Memory B cell (primary cell): Measurements from ENCODE around the gene SHPK.

ENCODE experiments used
- ATAC-seq: fragments of 150-1000 bp; cut with Tn5 transposase; 2 replicates; pipeline ENCODE4 v1.10.0; 2021; ENCODE audit warnings: low read depth, mild to moderate bottlenecking, moderate library complexity
- DNase-seq, 2 donors: peaks; one replicate each; pipeline ENCODE4 v3.0.0; 2022; ENCODE audit warnings: low spot score in 2 of 2
- H3K27ac Mint-ChIP-seq: one replicate; pipeline ENCODE4 v1.8.0; 2022; ENCODE audit warnings: mild to moderate bottlenecking, moderate library complexity, mixed read lengths
- H3K27me3 Mint-ChIP-seq: one replicate; pipeline ENCODE4 v1.8.0; 2022; ENCODE audit warnings: mixed read lengths
- H3K36me3 Mint-ChIP-seq: one replicate; pipeline ENCODE4 v1.8.0; 2022; ENCODE audit warnings: mild to moderate bottlenecking, mixed read lengths
- H3K4me1 Mint-ChIP-seq: one replicate; pipeline ENCODE4 v1.8.0; 2022; ENCODE audit warnings: mixed read lengths
- H3K4me3 Mint-ChIP-seq: one replicate; pipeline ENCODE4 v1.8.0; 2022; ENCODE audit warnings: mild to moderate bottlenecking, moderate library complexity, mixed read lengths
- H3K9me3 Mint-ChIP-seq: one replicate; pipeline ENCODE4 v1.8.0; 2022; ENCODE audit warnings: mixed read lengths

Gene SHPK

DNA sequence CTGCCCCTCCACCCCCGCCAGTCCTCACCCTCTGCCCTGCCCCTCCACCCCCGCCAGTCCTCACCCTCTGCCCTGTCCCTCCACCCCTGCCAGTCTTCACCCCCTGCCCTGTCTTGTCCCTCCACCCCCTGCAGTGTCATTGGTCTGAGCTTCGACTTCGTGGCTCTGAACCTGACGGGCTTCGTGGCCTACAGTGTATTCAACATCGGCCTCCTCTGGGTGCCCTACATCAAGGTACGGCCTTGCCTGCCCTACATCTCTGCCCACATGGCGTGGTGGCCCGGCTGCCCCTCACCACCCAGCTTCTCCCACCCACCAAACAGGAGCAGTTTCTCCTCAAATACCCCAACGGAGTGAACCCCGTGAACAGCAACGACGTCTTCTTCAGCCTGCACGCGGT, 20.3 kb upstream of the SHPK start:
- H3K36me3 Mint-ChIP-seq: peaks cover 8% of the 10 kb centered on the region
- H3K4me3 Mint-ChIP-seq: no peak overlapping the region
- DNase-seq: no peak
- peak overlapping the region; percentile 35 for H3K27ac Mint-ChIP-seq
- H3K4me1 Mint-ChIP-seq: peaks cover 9% of the 10 kb centered on the region
- H3K27me3 Mint-ChIP-seq: no peaks in the 10 kb centered on the region
- H3K9me3 Mint-ChIP-seq: no peaks in the 10 kb centered on the region
- no peak for ATAC-seq

DNA sequence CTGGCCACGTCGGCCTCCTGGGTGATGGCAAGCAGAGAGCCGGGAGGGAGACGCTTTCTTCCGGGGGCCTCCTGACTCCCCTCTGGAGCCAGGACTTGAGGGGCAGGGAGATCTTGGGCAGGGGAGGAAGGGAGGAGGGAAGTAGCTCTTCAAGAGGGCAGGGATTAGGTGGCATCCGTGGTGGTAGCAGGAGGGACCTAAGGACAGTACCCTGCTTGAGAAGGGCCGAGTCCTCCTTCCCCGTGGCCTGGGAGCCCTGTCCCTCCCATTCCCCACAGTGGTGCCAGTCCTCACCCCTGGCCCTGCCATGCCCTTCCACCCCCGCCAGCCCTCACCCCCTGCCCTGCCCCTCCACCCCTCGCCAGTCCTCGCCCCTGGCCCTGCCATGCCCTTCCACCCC, 19.7 kb upstream of the SHPK start:
- no peak overlapping the region for H3K27ac Mint-ChIP-seq
- DNase-seq: no peak
- H3K27me3 Mint-ChIP-seq: no peaks in the 10 kb centered on the region
- H3K4me3 Mint-ChIP-seq: no peak overlapping the region
- H3K36me3 Mint-ChIP-seq: peaks cover 8% of the 10 kb centered on the region
- peaks cover 9% of the 10 kb centered on the region for H3K4me1 Mint-ChIP-seq
- no peaks in the 10 kb centered on the region for H3K9me3 Mint-ChIP-seq
- ATAC-seq: no peak

DNA sequence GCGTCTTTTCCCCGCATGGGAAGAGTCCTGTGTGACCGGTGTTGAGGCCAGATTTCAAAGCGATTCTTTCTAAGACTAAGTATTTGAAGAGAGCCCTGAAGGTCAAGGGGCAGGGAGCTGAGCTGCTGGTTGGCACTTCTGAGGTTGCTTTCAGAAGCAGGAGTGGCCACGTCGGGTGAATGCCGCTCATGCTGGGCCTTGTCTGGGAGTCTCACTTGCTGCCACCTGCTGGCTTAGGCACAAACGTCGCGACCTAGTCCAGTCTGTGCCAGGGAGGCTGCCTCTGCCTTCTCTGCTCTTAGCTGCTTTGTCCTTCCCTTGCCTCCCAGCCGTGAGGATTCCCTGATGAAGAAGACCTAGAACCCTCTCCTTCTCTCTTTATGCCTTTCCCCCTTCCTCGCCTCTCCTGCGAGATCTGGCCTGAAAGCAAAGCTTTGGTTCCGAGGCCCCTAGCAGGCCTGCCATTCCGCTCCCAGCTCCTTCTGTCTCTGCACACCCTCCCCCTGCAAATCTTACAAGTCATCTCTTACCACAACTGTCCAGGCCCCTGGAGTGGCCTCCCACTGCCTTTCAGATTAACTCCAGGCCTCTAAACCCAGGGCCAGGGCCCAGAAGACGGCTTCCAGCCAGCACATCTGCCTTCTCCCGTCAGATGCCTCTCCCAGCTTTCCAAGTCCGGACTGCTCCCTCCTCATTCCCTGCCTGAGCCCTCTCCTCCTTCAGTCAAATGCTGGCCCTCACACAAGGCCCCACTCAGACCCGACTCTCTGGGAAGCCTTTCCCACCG, 11.9 kb upstream of the SHPK start:
- H3K36me3 Mint-ChIP-seq: peaks cover 6% of the 10 kb centered on the region
- no peak for DNase-seq

DNA sequence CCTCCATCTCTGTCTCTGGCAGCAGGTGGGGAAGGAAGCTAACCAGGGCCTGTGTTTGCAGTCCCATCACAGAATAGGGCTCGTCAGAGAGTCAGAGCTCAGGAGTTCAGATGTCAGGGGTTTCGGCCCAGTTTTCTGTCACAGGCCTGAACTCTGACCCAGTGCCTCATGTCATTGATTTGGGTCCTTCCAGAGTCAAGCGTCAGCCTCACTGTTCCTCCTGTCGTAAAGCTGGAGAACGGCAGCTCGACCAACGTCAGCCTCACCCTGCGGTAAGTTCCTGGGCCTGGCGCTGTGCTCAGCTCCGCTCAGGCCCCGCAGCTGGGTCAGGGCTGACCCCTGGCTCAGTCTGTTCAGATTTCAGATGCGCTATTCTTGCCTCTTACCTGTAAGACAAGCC, 11.2 kb upstream of the SHPK start:
- ATAC-seq (no peak), DNase-seq (no peak)
- Mint-ChIP-seq H3K36me3 (peaks cover 6% of the 10 kb centered on the region), H3K27ac (no peak overlapping the region), H3K9me3 (no peaks in the 10 kb centered on the region), H3K4me1 (peaks cover 17% of the 10 kb centered on the region), H3K4me3 (no peak overlapping the region), H3K27me3 (no peaks in the 10 kb centered on the region)

More for the DNA sequence above, 11.9 kb upstream of the SHPK start:
- Mint-ChIP-seq H3K4me1 (peaks cover 17% of the 10 kb centered on the region), H3K27ac (no peak overlapping the region), H3K27me3 (no peaks in the 10 kb centered on the region), H3K4me3 (peak overlapping the region; percentile 12), H3K9me3 (no peaks in the 10 kb centered on the region)
- ATAC-seq: peak; percentile 36

DNA sequence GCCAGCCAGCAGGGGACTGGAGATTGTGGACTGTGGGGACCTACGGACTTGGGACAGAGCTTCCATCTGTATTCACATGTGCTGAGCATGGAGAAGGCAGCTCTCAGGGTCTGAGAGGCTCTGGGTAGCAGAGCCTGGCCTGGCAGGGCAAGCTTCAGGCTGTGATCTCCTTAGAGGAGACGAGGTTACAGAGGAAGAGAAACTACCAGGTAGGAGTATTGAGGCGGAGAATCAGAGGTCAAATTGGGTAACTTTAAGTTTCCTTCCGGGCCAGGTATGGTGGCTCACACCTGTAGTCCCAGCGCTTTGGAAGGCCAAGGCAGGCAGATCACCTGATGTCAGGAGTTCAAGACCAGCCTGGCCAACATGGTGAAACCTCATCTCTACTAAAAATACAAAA, 9.3 kb upstream of the SHPK start:
- Mint-ChIP-seq H3K36me3 (peaks cover 6% of the 10 kb centered on the region), H3K4me1 (peaks cover 17% of the 10 kb centered on the region), H3K27ac (peak overlapping the region; percentile 72)

DNA sequence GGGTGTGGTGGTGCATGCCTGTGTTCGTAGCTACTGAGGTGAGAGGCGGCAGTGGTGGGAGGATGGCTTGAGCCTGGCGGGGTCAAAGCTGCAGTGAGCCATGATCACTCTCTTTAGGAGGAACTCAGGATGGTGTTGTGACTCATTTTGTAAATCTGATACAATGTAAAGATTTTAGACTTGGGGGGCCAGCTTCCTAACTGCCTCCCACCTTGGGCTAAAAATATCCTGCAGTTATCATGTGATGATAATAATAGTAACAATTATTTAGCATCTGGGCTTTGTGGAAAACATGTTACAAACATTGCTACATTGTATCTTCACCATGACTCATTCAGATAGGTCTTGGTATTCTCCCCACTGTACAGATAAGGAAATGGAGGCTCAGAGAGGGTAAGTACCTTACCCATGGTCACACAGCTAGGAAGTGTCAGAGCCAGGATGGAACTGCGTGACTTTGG, 7.9 kb upstream of the SHPK start:
- H3K9me3 Mint-ChIP-seq: no peaks in the 10 kb centered on the region
- H3K36me3 Mint-ChIP-seq: peaks cover 4% of the 10 kb centered on the region
- no peaks in the 10 kb centered on the region for H3K27me3 Mint-ChIP-seq
- peaks cover 19% of the 10 kb centered on the region for H3K4me1 Mint-ChIP-seq
- no peak for DNase-seq
- ATAC-seq: no peak
- peak overlapping the region; percentile 21 for H3K27ac Mint-ChIP-seq
- no peak overlapping the region for H3K4me3 Mint-ChIP-seq

More for the DNA sequence above, 9.3 kb upstream of the SHPK start:
- H3K9me3 Mint-ChIP-seq: no peaks in the 10 kb centered on the region
- no peak for ATAC-seq
- peak overlapping the region; percentile 24 for H3K4me3 Mint-ChIP-seq
- no peaks in the 10 kb centered on the region for H3K27me3 Mint-ChIP-seq
- DNase-seq: no peak

DNA sequence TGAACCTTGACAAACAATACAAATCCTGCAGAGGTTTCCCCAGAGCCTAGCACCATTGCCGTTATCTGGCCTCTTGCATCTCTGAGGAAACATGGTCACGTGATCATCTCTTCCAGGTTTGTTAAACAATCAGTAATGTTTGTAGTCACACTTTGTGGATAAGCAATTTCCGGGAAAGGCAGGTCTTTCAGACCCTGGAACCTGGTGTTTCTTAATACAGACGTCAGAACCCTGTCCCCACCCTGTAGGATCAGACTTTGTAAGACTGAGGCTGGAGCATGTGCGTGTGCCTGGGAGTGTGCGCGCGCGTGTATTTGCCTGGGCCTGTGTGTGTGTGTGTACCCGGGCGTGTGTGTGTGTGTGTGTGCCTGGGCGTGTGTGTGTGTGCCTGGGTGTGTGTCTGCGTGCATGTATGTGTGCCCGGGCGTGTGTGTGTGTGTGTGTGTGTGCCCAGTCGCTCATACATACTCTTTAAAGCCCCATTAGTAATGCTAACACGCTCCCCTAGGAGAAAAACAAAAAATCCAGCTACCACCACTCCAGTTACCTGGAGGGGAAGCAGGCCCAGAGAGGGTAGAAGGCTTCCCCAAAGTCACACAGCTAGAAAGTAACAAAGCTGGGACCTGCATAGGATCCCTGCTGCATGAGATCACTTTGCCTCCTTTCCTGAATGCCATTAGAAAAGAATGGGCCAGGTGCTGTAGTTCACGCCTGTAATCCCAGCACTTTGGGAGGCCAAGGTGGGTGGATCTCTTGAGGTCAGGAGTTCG, 5.9 kb upstream of the SHPK start:
- no peaks in the 10 kb centered on the region for H3K27me3 Mint-ChIP-seq
- H3K9me3 Mint-ChIP-seq: no peaks in the 10 kb centered on the region
- peaks cover 22% of the 10 kb centered on the region for H3K4me1 Mint-ChIP-seq
- no peak overlapping the region for H3K27ac Mint-ChIP-seq
- H3K4me3 Mint-ChIP-seq: no peak overlapping the region
- H3K36me3 Mint-ChIP-seq: no peaks in the 10 kb centered on the region
- DNase-seq (no peak), ATAC-seq (no peak)

DNA sequence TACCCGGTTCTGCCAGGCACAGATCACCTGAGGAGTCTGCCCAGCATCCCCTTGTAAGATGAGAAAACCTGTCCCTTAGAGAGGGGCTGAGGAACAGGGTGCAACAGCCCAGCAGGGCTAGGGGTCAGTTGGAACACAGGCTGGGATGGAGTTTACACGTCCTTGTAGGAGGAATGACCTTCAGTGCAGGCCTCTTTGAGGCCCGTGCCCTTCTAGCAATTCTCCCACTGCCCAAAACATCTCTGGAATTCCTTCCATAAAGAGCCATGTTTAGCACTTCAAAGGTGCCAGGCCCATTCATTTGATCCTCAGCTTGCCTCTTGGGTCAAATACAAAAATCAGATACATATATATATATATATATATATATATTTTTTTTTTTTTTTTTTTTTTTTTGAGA, 5.0 kb upstream of the SHPK start:
- DNase-seq: no peak
- Mint-ChIP-seq H3K9me3 (no peaks in the 10 kb centered on the region), H3K36me3 (no peaks in the 10 kb centered on the region), H3K27ac (no peak overlapping the region), H3K27me3 (no peaks in the 10 kb centered on the region), H3K4me1 (peaks cover 22% of the 10 kb centered on the region), H3K4me3 (no peak overlapping the region)
- no peak for ATAC-seq

DNA sequence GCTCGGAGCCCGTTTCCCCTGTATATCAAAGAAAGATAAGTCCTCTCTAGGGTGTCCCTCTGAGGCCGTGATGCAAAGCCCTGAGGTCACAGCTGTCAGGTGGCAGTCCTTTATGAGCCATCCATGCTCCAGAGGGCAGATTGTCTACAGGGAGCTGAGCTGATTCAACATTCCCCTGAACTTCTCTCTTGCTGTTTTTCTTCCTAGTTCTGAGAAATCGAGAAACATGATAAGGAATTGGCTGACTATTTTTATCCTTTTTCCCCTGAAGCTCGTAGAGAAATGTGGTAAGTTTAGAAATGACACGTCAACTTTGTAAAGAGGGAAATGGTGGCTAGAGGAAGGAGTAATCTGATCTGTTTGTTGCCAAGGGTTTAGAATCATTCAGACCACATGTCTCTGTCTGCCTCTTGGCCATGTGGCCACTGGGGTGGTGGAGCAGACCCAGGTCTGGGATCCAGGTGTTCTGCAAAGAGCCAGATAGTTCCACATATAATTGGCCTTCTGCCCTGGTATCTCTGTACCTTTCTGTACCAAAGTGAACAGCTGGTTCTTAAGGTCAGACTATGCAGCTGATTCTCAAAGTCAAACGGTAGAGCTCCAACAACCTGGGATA, 4.0 kb upstream of the SHPK start:
- H3K4me1 Mint-ChIP-seq: peaks cover 17% of the 10 kb centered on the region
- H3K9me3 Mint-ChIP-seq: no peaks in the 10 kb centered on the region
- H3K27ac Mint-ChIP-seq: peak overlapping the region; percentile 53
- H3K27me3 Mint-ChIP-seq: no peaks in the 10 kb centered on the region
- DNase-seq (no peak), ATAC-seq (no peak)
- no peak overlapping the region for H3K4me3 Mint-ChIP-seq
- H3K36me3 Mint-ChIP-seq: no peaks in the 10 kb centered on the region

DNA sequence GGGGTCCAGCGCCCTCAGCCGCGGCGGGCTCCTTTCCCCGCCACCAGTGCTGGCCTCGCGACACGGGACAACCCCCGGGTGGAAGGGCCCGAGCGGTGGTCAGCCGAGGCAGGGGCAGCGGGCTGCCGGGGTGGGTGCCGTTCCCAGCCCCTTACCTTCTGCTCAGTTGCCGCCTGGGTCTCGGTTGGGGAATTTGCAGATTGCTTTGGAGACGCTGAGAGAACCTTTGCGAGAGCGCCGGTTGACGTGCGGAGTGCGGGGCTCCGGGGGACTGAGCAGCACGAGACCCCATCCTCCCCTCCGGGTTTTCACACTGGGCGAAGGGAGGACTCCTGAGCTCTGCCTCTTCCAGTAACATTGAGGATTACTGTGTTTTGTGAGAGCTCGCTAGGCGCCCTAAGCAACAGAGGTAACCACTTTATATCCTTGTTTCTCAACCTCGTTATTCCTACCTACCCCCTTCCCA, 891 bp upstream of the SHPK start:
- no peak for ATAC-seq
- Mint-ChIP-seq H3K4me1 (peaks cover 25% of the 10 kb centered on the region), H3K27ac (peak overlapping the region; percentile 96)

DNA sequence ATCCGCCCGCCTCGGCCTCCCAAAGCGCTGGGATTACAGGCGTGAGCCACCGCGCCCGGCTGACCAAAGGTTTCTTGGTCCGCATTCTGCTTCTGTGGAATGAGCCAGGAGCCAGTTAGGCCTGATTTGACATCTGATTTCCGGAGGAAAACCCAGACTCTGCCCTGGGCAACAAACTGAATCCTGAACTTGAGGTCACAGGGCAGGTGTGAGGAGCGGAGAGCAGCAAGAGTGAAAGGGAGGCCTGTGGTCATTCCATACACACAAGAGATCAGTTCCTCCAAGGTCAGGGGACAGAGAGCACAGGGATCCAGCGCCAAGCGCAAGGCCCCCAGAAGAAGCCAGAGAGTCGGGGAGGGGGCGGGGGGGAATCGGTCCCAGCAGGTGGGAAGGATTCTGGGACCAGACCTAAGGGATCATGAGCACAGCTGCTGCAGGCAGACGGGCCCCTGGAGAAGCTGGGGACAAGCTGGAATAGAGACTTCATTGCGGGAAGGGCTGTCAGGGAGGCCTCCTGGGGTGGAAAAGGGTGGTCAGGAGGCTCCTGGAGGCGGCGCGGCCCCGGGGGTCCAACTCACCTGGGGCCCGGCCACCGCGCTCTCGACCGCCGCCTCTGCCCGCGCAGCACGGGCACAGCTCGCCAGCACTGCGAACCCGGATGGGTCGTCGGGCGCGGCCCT, 436 bp downstream of the SHPK start:
- Mint-ChIP-seq H3K4me3 (peak overlapping the region; percentile 95), H3K27me3 (no peaks in the 10 kb centered on the region), H3K27ac (peak overlapping the region; percentile 70), H3K4me1 (peaks cover 25% of the 10 kb centered on the region), H3K9me3 (peaks cover 1% of the 10 kb centered on the region), H3K36me3 (peaks cover 2% of the 10 kb centered on the region)
- DNase-seq (no peak), ATAC-seq (peak; percentile 15)

More for the DNA sequence above, 891 bp upstream of the SHPK start:
- peak overlapping the region; percentile 95 for H3K4me3 Mint-ChIP-seq
- no peaks in the 10 kb centered on the region for H3K27me3 Mint-ChIP-seq
- H3K36me3 Mint-ChIP-seq: no peaks in the 10 kb centered on the region
- peaks cover 1% of the 10 kb centered on the region for H3K9me3 Mint-ChIP-seq
- no peak for DNase-seq

DNA sequence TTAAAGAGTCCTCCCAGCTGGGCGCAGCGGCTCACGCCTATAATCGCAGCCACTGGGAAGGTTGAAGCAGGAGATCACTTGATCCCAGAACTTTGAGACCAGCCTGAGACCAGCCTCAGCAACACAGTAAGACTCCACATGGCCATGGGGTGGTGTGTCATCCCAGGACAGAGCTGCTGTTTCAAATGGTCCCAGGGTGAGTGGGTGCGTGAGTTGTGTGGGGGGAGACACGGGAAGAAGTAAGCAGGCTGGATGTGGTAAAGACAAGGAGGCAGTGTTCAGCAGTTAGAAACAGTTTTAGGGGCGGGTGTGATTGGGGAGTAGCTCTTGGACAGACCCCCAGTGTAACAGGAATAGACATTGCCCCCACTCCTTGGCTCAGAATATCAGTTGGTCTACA, 3.8 kb downstream of the SHPK start:
- no peak for DNase-seq
- peaks cover 10% of the 10 kb centered on the region for H3K36me3 Mint-ChIP-seq
- peaks cover 1% of the 10 kb centered on the region for H3K9me3 Mint-ChIP-seq
- no peak for ATAC-seq
- H3K27me3 Mint-ChIP-seq: no peaks in the 10 kb centered on the region
- H3K4me3 Mint-ChIP-seq: no peak overlapping the region
- H3K27ac Mint-ChIP-seq: no peak overlapping the region
- H3K4me1 Mint-ChIP-seq: peaks cover 16% of the 10 kb centered on the region

DNA sequence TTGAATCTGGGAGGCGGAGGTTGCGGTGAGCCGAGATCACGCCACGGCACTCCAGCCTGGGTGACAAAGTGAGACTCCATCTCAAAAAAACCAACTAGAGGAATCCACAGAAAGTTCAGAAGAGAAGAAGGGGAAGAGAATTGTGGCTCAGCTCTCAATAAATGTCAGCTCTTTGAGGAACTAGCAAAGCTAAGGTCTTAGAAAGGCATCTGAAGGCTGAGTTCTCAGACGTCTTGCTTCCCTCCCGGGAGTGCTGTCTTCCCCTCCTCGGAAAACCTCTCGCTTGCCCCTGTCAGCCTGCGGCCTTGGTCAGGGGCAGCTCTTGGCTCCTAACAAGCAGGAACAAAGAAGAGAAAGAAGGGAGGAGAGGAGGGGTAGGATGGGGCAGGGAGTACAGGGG, 5.3 kb downstream of the SHPK start:
- H3K9me3 Mint-ChIP-seq: peaks cover 1% of the 10 kb centered on the region
- DNase-seq (no peak), ATAC-seq (no peak)
- no peaks in the 10 kb centered on the region for H3K27me3 Mint-ChIP-seq
- H3K27ac Mint-ChIP-seq: no peak overlapping the region
- H3K4me1 Mint-ChIP-seq: peaks cover 16% of the 10 kb centered on the region
- peaks cover 19% of the 10 kb centered on the region for H3K36me3 Mint-ChIP-seq
- H3K4me3 Mint-ChIP-seq: no peak overlapping the region

DNA sequence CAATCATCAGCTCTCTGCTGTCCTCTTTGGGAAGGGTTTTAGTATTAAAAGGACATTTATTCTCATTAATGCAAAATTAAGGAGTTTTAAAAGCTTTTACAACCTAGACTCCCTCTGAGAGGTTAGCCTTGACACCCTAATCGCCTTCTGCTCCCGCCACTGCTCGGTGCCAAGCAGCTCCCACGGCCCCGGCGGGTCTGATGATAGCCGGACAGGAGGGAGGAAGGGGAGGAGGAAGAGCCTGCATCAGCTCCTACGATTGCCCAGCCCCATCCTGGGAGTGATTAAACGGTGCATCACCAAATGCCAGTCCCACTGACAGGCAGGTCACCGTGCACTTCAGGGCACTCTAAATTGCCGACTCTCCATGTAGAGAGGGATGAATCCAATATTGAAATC, 8.3 kb downstream of the SHPK start:
- H3K4me3 Mint-ChIP-seq: no peak overlapping the region
- H3K27me3 Mint-ChIP-seq: no peaks in the 10 kb centered on the region
- H3K4me1 Mint-ChIP-seq: peaks cover 7% of the 10 kb centered on the region
- DNase-seq: no peak
- ATAC-seq: no peak
- H3K27ac Mint-ChIP-seq: no peak overlapping the region
- no peaks in the 10 kb centered on the region for H3K9me3 Mint-ChIP-seq
- peaks cover 23% of the 10 kb centered on the region for H3K36me3 Mint-ChIP-seq
